GM18505 (cell line): Measurements from ENCODE around the gene DPEP3.
A peak's percentile ranks its signal among the peaks of the same experiment; 100 is the strongest.
"Not testable (repeated sequence)": the region's sequence is repeated elsewhere in the genome, so short reads cannot be mapped to it uniquely, and the experiment has no call there.

ENCODE experiments used
- ATAC-seq: cut with Tn5 transposase; IDR thresholded peaks from one replicate; pipeline ENCODE4 v1.9.1; 2021; ENCODE audit not compliant: unreplicated experiment
- POLR2A ChIP-seq: IDR thresholded peaks from 4 replicates; pipeline ENCODE4 v1.6.1; 2011; ENCODE audit warnings: borderline replicate concordance; ENCODE audit not compliant: insufficient read depth, insufficient read length; ENCODE audit errors: extremely low read depth

DPEP3 gene

DNA sequence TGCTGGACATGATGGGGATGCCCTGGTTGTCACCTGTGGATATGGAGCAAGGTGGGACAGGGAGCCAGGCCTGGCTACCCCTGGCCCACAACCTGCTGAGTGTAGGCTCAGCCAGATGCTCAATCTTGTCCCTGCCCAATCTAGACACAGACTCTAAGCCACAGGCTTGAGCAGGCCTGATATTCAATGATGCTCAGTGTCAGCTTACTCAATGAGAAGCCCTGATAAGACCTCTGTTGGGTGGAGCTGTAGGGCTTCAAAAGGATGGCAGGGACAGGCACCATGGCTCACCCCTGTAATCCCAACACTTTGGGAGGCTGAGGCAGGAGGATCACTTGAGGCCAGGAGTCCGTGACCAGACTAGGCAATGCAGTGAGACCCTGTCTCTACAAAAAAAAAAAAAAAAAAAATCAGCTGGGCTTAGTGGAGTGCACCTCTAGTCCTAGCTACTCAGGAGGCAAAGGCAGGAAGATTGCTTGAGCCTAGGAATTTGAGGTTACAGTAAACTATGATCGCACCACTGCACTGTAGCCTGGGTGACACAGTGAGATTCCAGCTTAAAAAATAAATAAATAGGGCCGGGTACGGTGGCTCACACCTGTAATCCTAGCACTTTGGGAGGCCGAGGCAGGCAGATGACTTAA, 39.7 kb downstream of the DPEP3 start:
- no peak for TF ChIP-seq POLR2A
- ATAC-seq, result no peak

DNA sequence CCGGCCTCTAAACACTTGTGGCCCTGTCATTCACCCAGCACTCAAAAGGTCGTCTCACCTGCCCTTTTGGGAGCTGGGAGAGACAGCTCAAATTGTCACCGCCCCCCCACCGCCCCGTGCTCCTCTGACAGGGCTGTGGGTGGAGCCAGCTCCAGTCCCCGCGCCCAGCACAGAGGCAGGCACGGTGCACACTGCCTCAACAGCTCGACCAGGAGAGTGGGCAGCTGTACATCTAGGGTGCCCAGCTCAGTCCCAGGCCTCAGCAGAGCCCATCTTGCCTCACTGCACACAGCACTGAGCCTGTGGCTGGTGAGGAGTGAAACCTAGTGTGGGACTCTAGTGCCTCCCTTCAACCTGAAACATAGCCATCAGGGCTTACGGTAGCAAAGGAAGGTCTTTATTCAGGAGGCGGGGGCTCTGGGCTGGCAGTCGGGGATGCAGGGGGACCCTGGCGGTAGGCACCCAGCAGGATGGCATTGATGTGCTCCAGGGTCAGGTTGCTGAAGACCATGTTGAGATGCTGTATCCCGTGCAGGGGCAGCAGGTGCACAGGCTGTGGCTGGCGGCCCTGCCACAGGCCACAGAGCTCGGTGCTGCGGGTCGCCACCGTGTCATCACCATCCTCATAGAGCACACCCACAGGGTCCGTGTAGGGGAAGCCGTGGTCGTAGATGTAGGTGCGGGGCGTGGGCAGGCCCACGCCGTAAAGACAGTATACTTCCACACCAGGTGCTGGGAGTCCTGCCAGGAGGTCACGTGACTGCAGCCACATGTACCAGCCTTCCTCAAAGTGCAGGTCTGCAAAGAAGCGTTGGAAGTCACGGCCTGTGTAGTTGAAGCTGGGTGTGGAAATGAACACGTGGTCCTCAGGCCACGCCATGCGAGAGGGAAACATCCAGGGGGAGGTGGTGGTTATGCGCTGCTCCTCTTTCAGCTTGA, 40.5 kb downstream of the DPEP3 start:
- ATAC-seq, result no peak
- no peak for TF ChIP-seq POLR2A

DNA sequence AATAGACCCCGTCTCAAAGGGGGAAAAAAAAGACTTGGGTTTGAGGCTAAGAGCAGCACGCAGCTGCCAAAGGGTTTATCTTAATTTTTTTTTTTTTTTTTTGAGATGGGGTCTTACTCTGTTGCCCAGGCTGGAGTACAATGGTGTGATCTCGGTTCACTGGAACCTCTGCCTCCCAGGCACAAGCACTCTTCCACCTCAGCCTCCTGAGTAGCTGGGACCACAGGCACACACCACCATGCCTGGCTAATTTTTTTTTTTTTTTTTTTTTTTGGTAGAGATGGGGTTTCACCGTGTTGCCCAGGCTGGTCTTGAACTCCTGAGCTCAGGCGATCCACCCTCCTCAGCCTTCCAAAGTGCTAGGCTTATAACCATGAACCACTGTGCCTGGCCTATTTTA, 42.6 kb downstream of the DPEP3 start:
- not testable (repeated sequence) for ATAC-seq

DNA sequence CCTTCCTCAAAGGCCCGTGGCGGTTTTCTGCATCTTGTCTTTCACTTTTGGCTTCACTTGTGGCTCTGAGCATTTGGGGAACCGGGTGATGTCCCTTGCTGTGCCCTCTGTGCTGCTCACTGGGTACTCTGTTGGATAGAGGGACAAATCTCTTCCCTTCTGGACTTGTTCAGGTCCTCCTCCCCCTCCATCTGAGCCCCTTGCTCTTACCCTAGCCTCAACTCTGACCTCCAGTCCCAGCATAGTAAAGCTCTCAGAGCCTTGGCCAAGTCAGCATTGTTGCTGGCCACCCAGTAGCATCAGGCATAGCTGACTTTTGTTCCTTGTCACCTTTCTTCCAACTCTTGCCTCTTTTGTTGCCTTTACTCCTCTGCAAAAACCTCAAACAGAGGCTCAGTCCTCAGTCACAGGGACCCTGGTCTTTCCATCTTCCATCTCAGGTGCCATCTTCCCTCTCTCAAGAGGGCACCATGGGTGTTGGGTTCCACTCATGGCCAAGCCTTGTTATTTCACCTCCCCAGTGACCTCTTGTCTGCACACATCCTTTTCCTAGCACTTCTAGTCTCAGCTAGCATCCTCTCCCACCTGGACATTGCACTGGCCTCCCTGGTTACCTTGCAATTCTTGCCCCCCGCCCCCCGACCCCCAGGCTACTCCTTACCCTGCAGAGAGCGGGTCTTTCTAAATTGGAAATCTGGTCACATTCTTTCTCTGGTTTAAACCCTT, 43.3 kb downstream of the DPEP3 start:
- no peak for ATAC-seq
- no peak for TF ChIP-seq POLR2A

DNA sequence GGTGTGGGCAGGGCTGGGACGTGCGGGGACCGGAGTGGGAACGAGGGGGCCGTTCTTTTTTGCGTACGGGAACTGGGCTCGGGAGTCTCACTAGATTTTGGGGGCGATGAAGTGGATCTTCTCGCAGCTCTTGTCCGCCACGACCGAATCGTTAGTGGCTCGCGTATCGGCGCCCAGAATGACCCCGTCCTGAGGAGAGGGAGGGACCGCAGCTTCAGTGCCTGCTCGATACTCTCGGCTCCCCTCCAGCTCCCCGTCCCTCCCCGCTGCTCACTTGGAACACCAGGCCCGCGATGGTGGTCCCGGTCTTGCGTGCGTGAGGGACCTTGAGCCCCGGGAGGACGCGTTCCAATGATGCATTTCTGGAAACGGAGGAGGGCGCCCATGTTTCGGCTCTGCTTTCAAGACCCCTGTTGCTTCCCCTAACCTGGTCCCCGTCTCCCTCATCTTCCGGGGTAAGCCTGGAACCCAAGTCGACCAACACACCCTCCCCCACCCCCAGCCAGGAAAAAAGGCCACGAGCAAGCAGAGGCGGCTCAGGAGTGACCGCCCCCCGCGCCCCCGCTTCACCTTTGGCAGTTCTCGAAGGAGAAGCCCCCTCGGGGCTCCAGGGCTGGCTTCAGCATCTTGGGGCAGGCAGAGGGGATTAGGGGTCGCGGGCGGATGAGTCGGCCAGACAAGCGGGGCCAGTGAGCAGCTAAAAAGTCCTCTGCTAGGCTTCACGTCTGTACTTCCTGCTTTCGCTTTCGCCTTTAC, 44.0 kb downstream of the DPEP3 start, which contains the start of gene PSMB10:
Gene PSMB10, minus strand, starts transcription at position 727 of the 756 bp plus-strand sequence. Its CDS starts 101 bp downstream, at position 626.
- ATAC-seq, result no peak
- peak; percentile 78 for TF ChIP-seq POLR2A

DNA sequence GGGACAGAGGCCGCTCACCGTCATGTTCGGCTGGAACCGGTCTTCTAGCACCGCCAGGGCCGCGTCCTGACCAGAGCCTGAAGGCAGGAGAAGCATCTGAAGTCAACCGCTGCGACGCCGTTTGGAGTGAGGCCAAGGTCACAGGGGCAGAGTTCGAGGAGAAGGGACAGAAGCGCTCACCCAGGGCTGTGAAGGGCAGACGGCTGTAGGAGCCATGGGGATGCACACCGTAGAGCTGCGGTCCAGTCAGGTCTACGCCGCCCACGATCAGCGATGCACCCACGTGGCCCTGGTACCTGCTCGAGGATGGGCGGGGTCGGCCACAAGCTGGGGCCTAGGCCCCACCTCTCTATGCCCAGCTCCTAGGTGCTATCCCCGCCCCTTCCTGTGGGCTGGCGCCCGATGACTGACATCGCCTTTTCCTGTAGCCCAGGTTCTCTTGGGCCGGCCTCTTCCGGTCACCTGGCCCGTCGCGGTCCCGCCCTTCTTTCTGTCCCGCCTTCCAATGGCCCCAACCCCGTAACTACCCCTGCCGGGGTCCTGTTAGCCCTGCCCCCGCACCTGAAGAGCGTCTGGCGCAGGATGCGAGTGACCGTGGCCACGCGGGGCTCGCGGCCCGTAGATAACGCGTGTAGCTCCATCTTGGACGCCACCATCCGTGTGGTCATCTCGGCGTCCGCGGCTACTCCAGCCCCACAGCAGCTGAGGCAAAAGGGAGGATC, 44.7 kb downstream of the DPEP3 start:
- peak; percentile 85 for ATAC-seq
- TF ChIP-seq POLR2A, result peak; percentile 74

DNA sequence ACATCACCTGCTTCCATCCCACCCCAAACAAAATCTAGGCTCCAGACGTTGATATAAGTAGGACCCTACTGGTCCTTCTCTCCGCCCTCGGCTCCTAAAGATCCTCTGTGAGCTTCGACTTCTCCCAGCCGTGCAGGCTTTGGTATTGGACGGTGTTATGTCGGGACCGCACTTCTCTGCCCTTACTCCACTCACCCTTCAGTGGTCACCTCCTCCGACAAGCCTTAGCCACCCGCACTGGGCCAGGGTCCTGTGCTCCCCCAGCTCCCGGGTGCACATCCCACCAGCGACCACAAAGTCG, 45.2 kb downstream of the DPEP3 start:
- no peak for ATAC-seq
- TF ChIP-seq POLR2A, result no peak

DNA sequence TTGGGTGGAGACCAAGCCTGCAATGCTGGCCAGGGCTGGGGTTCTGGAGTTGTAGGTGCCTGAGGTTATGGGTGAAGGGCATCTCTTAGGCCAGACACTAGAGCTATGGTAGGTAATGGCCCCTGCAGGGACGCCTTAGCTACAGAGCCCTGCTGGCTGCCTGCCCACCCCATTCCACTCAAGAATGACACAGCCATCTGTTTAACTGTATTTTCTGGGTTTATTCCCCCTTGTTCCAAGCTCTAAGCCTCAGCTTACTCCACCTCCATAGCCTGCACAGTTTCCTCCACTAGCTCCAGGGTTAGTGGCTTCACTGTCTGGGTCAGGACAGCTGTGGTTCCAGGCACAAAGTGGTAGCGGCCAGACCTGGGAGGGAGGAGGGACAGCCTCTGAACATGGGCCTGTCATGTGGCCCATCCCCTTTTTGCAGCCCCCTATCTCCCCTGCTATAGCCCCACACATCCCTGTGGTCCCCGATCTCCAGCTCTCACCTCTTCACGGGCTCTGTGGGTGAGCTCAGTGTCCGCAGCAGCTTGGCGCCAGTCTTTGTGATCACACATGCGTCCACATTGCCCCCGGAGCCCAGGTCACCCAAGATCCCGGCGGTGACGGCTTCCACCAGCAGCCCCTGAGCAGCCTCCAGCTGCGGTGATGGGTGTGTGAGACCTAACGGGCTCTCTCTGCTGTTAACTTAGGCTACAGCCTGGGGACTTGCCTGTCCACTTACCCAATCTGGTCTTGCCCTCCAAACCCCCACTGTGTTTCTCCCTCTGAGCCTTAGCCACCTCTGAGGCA, 45.8 kb downstream of the DPEP3 start:
- TF ChIP-seq POLR2A, result peak; percentile 34
- no peak for ATAC-seq

DNA sequence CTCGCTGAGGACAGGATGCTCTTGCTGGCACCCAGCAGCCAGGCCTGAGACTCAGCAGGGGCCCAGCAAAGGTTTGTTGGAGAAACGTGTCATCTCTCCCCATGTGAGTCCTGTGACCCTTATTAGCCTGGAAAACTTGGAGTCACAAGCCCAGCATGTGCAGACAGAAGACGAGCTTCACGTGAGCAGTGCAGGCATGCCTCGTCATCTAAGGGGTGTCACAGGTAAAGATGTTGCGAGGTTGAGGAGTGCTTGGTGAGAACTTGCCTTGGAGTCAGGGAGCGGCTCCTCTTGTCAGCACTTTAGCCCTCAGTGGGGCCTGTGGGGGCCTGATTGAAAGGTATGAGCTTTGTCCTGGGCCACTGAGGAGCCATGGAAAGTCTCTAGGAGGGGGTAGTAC, 46.5 kb downstream of the DPEP3 start:
- no peak for ATAC-seq
- TF ChIP-seq POLR2A, result no peak

DNA sequence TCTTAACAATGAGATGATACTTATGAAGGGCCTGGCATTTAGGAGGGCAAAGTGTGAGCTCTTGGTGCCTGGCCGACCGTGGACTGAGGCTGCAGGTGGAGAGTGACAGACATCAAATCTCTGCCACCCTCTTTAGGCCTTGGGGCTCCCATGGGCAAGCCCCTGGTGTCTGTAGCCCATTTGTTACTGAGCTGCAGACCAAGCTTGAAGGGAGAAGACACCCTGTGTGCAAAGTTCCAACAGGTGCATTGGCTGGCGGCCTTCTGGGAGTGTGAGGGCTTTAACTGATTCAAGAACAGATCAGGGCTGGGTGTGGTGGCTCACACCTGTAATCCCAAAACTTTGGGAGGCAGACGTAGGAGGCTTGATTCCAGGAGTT, 47.8 kb downstream of the DPEP3 start:
- no peak for ATAC-seq
- no peak for TF ChIP-seq POLR2A

DNA sequence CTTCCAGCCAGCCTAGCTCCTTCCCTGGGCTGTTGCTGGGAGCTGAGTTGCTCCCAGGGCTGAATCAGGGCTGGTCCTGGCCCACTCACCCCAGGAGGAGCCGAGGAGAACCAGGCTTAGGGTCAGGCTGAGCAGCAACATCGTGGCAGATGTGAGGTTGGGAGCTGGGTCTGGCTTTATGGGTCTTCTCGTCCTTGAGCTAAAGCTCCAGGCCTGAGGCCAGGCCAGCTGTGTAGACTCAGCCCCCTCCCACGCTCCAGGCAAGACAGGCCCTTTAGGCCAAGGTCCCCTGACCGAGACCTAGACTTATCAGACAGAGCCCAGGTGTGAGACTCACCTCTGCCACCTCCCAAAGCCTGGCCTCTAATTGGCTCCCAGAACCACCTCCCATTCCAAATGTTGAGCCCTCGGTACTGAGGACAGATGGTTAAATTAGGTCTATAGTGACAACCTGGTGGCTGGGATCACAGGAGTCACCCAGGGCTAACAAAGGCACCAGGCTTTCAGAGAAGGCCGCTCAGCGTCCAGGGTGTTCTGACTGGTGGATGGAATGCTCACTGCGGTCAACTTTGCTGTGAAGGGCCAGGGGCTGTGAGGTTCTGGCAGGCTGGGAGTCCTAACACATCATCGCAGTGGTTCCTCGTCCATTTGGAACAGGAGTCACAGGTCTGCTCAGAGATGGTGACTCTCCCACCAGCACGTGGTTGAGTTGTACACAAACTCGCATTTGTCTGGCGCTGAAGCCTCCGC, 48.4 kb downstream of the DPEP3 start, which contains the start of gene CTRL:
Gene CTRL, minus strand, starts transcription at position 151 of the 750 bp plus-strand sequence. Its CDS starts 10 bp downstream, at position 141.
- no peak for TF ChIP-seq POLR2A

More for the DNA sequence above, 48.4 kb downstream of the DPEP3 start, which contains the start of gene CTRL:
- ATAC-seq, result no peak
